Neural progenitor cell (in vitro differentiated cells): ENCODE data around the gene SMU1.

Experiments used
- CTCF ChIP-seq: fragments of 200-600 bp; sonication (generic); IDR thresholded peaks from 2 replicates; pipeline ENCODE4 v1.5.1; 2017; ENCODE audit warnings: antibody characterized with exemption, mild to moderate bottlenecking
- EZH2 ChIP-seq: fragments of 200-600 bp; sonication (generic); IDR thresholded peaks from 2 replicates; pipeline ENCODE4 v1.6.1; 2017; ENCODE audit warnings: antibody characterized with exemption, mild to moderate bottlenecking, moderate library complexity
- EZH2phosphoT487 ChIP-seq: fragments of 200-600 bp; sonication (generic); IDR thresholded peaks from 2 replicates; pipeline ENCODE4 v1.6.1; 2017; ENCODE audit warnings: antibody characterized with exemption

- TF ChIP-seq CTCF (no peak), EZH2 (no peak), EZH2phosphoT487 (no peak)
These were observed 54.2 kb downstream of the SMU1 start for GRCh38 chr9:33022303-33022702.
